Psoas muscle (tissue), 8 donors: ENCODE measurements around the gene CYP1A1. TPM values are rescaled to one million over a fixed set of nuclear protein-coding genes. Genes with fewer than 3 reads are reported as not detected.

ENCODE experiments used
- ATAC-seq, 4 donors: fragments of 200-7000 bp; cut with Tn5 transposase; one replicate each; pipeline ENCODE4 v1.9.1; 2020; ENCODE audit warnings: moderate library complexity in 3 of 4, mild to moderate bottlenecking in 2 of 4
- DNase-seq, 2 donors: peaks; one replicate each; pipeline ENCODE4 v3.0.0-alpha.2; 2020
- H3K27ac ChIP-seq: fragments of 200-600 bp; one replicate; pipeline ENCODE4 v1.8.0; 2022
- H3K27me3 ChIP-seq, 3 donors: fragments of 200-600 bp in 1 of 3; one replicate each; pipeline versions ENCODE4 v1.6.1 to v1.8.0; 2013 to 2022; ENCODE audit warnings: low read length in 2 of 3, mild to moderate bottlenecking in 2 of 3, moderate library complexity in 1 of 3; ENCODE audit not compliant: insufficient read depth in 3 of 3
- H3K36me3 ChIP-seq, 2 donors: fragments of 200-600 bp in 1 of 2; one replicate each; pipeline versions ENCODE4 v1.6.1 to v1.8.0; 2013 to 2022; ENCODE audit warnings: low read depth in 1 of 2, mild to moderate bottlenecking in 1 of 2, moderate library complexity in 1 of 2; ENCODE audit not compliant: insufficient read depth in 1 of 2
- H3K4me1 ChIP-seq: fragments of 200-600 bp; one replicate; pipeline ENCODE4 v1.8.0; 2022
- H3K4me3 ChIP-seq: fragments of 200-600 bp; one replicate; pipeline ENCODE4 v1.8.0; 2022; ENCODE audit warnings: mild to moderate bottlenecking
- H3K9me3 ChIP-seq: fragments of 200-600 bp; one replicate; pipeline ENCODE4 v1.8.0; 2022
- CTCF ChIP-seq: fragments of 200-600 bp; IDR thresholded peaks from one replicate; pipeline ENCODE4 v1.8.0; 2022; ENCODE audit warnings: antibody characterized with exemption
- WGBS, 3 donors: extraction: QIAGEN DNeasy Blood & Tissue Kit; methylation state at CpG; one replicate each; pipeline versions ENCODE4 v1.1.6 to v1.1.7; 2013; 5-methylcytosine and 5-hydroxymethylcytosine counted together
- intact Hi-C, 2 donors: fragments of 100-400 bp; cut with DNase I; formaldehyde crosslinking; loops; one replicate each; pipeline versions ENCODE4 v1.11.0 to v1.14.2; 2022
- polyA plus RNA-seq, 3 donors: library from polyadenylated mRNA; stranded (reverse); fragments of 200-250 nt; gene quantifications; one replicate each; pipeline ENCODE4 v1.2.3, GENCODE V29; 2013
- total RNA-seq, 4 donors: library from RNA; stranded (reverse); fragmentation: NEBNext Ultra II Directional in 2 of 4; extraction: Animal tissue kit (Norgen Biotek cat#: 25700) in 2 of 4; gene quantifications; one replicate each; pipeline versions ENCODE4 v1.2.1 to v1.2.4, GENCODE V29; 2021 to 2023
- donor health status: healthy with polysubstance abuse.
- donor health status: DM: no; HTN: no; CAD: no; lungs with moderate emphysema.
- donor health status: Bipolar disorder and iron deficiency.
- donor health status: healthy.
- donor health status: DM: yes; HTN: yes; CAD: no.
- donor health status: DM: no; HTN: no; CAD: no.
- donor health status: DM: no; HTN: no; CAD: no.
- donor health status: DM: yes; HTN: yes; CAD: no.

The CYP1A1 gene
- total and polyA plus RNA-seq, 7 donors, result 0.11 to 3.0 (median 0.61) TPM; not detected in 2

- Histone ChIP-seq H3K27ac (no peak overlapping the region), H3K9me3 (no peaks in the 10 kb centered on the region), H3K4me3 (no peak overlapping the region), H3K27me3 (no peaks in the 10 kb centered on the region), H3K36me3 (no peaks in the 10 kb centered on the region), H3K4me1 (no peaks in the 10 kb centered on the region)
- DNase-seq (no peak), ATAC-seq (no peak)
- intact Hi-C loops, result loop anchor here (2.0 to 5.0 kb wide), 3 partner anchors 179 to 392 kb away; no protein-coding TSS in a partner anchor
- WGBS, 3 donors, result 42 to 60% (median 49%) methylated on average over 7 of the region's 7 CpGs
- TF ChIP-seq CTCF, result no peak
Measured at GRCh38 chr15:74769463-74770025, 44.2 kb upstream of the CYP1A1 start.

GRCh38 chr15:74768771-74769342 lies 43.5 kb upstream of the CYP1A1 start:
- peak in 1 of 2 donors; percentile 78 for DNase-seq
- WGBS, 3 donors, result 1 to 5% (median 4%) methylated on average over 9 of the region's 9 CpGs
- H3K9me3 ChIP-seq, result no peaks in the 10 kb centered on the region
- peak; percentile 65 to 82 (median 76) for ATAC-seq
- H3K36me3 ChIP-seq, result no peaks in the 10 kb centered on the region
- no peak overlapping the region for H3K27ac ChIP-seq
- H3K27me3 ChIP-seq, result peaks cover 0 to under 1% (median 0%) of the 10 kb centered on the region in 3 donors
- H3K4me1 ChIP-seq, result no peaks in the 10 kb centered on the region
- no peak overlapping the region for H3K4me3 ChIP-seq
- TF ChIP-seq CTCF, result peak; percentile 83
- intact Hi-C loops, result loop anchor here (1.0 to 5.0 kb wide), 2 partner anchors 134 to 392 kb away; no protein-coding TSS in a partner anchor

- no peak for TF ChIP-seq CTCF
- no peaks in the 10 kb centered on the region for H3K9me3 ChIP-seq
- no peak overlapping the region for H3K27ac ChIP-seq
- WGBS, 3 donors, result 24 to 35% (median 24%) methylated on average over 15 of the region's 15 CpGs
- ATAC-seq, result no peak
- no peaks in the 10 kb centered on the region for H3K4me1 ChIP-seq
- no peak overlapping the region for H3K4me3 ChIP-seq
- H3K36me3 ChIP-seq, result no peaks in the 10 kb centered on the region
- no peak for DNase-seq
- H3K27me3 ChIP-seq, result peaks cover 0 to 2% (median 0%) of the 10 kb centered on the region in 3 donors
- intact Hi-C loops, result loop anchor here (1.0 to 5.0 kb wide), 2 partner anchors 133 to 391 kb away; no protein-coding TSS in a partner anchor
Measured at GRCh38 chr15:74768099-74768770, 42.9 kb upstream of the CYP1A1 start.

- H3K4me1 ChIP-seq, result no peaks in the 10 kb centered on the region
- DNase-seq, result no peak
- no peak for TF ChIP-seq CTCF
- peaks cover 0 to 2% (median 0%) of the 10 kb centered on the region in 3 donors for H3K27me3 ChIP-seq
- WGBS, 3 donors, result 78 to 80% (median 80%) methylated on average over 14 of the region's 14 CpGs
- no peak overlapping the region for H3K4me3 ChIP-seq
- ATAC-seq, result no peak
- intact Hi-C loops, result loop anchor here (1.0 to 5.0 kb wide), 2 partner anchors 132 to 390 kb away; no protein-coding TSS in a partner anchor
- no peak overlapping the region for H3K27ac ChIP-seq
- no peaks in the 10 kb centered on the region for H3K9me3 ChIP-seq
- no peaks in the 10 kb centered on the region for H3K36me3 ChIP-seq
Measured at GRCh38 chr15:74767167-74768098, 42.1 kb upstream of the CYP1A1 start.
